Activated CD8-positive, alpha-beta T cell treated with anti-CD3 and anti-CD28 coated beads, Interleukin-2, amount 10 ng/mL, durations not matched to agents 7 days and 5 days (primary cell): ENCODE data around the gene PLEKHN1. TPM values are rescaled to one million over a fixed set of nuclear protein-coding genes. Genes with fewer than 3 reads are reported as not detected.

Experiments used
- ATAC-seq: fragments of 150-1000 bp; cut with Tn5 transposase; one replicate; pipeline ENCODE4 v1.10.0; 2021; ENCODE audit warnings: moderate library complexity
- CTCF ChIA-PET: fragments of 350-600 bp; sonication (Branson Sonifier 250); formaldehyde crosslinking; loops from one replicate; lab custom pipeline; 2021; ENCODE audit warnings: antibody characterized with exemption; lab: Charles Lee
- POLR2A ChIA-PET: fragments of 350-600 bp; sonication (Branson Sonifier 250); formaldehyde crosslinking; loops from one replicate; lab custom pipeline; 2021; ENCODE audit warnings: antibody characterized with exemption; lab: Charles Lee
- DNase-seq: peaks from one replicate; pipeline ENCODE4 v3.0.0-alpha.2; 2020
- H3K27ac Mint-ChIP-seq: one replicate; pipeline ENCODE4 v1.8.0; 2021; ENCODE audit warnings: mild to moderate bottlenecking, mixed read lengths
- H3K27me3 Mint-ChIP-seq: one replicate; pipeline ENCODE4 v1.8.0; 2021; ENCODE audit warnings: low read depth, mixed read lengths
- H3K36me3 Mint-ChIP-seq: one replicate; pipeline ENCODE4 v1.8.0; 2021; ENCODE audit warnings: low read depth, mixed read lengths
- H3K4me1 Mint-ChIP-seq: one replicate; pipeline ENCODE4 v1.8.0; 2021; ENCODE audit warnings: low read depth, mixed read lengths
- H3K4me3 Mint-ChIP-seq: one replicate; pipeline ENCODE4 v1.8.0; 2021; ENCODE audit warnings: mild to moderate bottlenecking, mixed read lengths
- H3K9me3 Mint-ChIP-seq: one replicate; pipeline ENCODE4 v1.8.0; 2022; ENCODE audit warnings: mixed read lengths; ENCODE audit not compliant: insufficient read depth
- total RNA-seq, 2 experiments: library from RNA; stranded (reverse); gene quantifications; one replicate each; pipeline ENCODE4 v1.2.3, GENCODE V29; 2021

PLEKHN1 gene
- total RNA-seq, 2 experiments from 2014 or later, result 1.7 to 2.2 TPM

DNA sequence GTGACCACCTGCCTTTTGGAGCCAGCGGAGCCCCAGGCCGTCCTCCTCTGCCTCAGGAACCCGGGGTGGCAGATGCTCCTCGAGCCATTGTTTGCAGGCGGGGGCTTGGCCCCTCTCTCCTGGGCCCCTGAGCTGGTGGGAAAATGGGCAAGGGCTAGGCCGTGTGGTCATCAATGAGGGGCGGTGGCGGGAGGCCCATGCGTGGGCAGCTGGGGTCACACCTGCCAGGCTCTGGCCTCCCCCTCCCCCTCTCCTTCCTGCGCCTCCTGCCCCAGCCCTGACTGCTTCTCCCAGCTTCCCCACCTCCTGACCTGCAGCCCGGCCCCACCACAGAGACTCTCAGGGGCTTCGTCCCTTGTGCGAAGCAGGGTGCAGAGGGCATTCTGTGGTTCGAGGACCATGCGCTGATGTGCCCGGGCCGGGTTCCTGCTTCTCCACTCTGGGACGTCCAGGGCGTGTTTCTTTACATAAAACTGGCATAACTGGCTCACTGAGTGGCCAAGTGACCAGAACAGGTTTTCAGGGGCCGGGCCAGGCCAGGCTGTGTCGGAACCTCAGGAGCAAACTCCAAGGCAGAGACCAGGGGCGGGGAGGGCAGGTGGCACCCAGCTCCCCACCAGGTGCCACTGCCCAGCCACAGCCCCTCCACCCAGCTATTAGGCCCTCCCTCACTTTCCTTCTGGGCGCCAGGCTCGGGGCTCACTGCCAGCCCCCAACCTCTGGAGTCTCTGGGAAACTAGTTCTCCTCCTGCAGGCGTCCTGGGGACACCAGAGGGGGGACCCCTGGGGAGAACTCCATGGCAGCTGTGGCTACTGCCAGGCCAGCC, 33.3 kb upstream of the PLEKHN1 start:
- ChIA-PET CTCF (no interaction called here), POLR2A (no interaction called here)
- peaks cover 18% of the 10 kb centered on the region for H3K27me3 Mint-ChIP-seq
- H3K9me3 Mint-ChIP-seq, result no peaks in the 10 kb centered on the region
- DNase-seq (no peak), ATAC-seq (no peak)
- H3K4me1 Mint-ChIP-seq, result peaks cover 5% of the 10 kb centered on the region
- H3K27ac Mint-ChIP-seq, result no peak overlapping the region
- H3K4me3 Mint-ChIP-seq, result no peak overlapping the region
- H3K36me3 Mint-ChIP-seq, result no peaks in the 10 kb centered on the region

DNA sequence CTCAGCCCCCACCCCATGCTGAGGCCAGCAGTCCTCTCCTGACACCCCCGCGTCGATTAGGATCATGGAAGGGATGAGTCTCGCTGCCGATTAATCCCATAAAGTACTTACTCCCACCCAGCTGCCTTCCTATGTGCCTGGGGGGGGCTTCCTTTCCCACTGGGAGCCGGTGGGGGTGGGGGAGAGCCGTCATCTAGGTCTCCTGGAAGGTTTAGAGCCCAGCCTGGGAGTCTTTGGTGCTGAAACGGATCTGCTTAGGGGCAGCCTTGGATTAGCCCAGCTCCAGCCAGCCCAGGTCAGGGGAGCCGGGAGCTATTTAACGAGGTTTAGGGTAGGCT, 32.7 kb upstream of the PLEKHN1 start:
- H3K9me3 Mint-ChIP-seq, result no peaks in the 10 kb centered on the region
- no peak overlapping the region for H3K27ac Mint-ChIP-seq

DNA sequence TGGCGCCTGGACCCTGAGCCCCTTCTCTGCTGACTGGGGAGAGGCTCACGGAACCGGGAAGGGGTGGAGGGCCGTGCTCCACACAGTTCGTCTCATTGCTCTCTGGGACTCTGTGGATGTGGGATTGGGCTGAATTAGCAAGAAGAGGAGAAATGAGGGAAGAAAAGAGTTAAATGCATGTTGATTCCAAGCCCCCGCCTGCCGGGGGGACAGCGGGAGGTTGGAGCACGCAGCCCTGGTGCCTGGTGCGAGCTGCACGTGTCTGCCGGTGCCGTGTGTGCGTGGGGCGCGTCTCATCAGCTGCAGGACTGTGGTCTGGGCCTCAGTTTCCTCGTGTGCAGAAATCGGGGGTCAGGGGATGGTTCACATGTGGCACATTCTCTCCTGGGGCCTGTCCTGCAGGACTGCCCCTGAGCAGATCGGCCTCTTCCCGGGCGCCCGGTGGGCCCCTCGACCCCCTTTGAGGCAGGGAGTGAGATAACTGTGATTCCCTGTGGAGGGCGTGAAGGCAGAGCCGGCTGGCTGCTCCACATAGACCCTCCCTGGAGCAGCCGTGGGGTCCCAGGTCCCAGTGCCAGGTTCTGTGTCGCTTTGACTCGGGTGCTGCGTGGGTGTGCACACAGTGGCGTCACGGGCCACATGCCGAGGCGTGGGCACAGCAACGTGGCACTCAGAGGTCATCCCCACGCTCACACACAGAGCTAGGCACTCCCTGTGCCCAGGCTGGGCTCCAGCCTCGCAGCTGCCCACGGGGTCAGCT, 31.1 kb upstream of the PLEKHN1 start:
- no peak for DNase-seq
- Mint-ChIP-seq H3K4me3 (no peak overlapping the region), H3K27me3 (peaks cover 25% of the 10 kb centered on the region), H3K4me1 (peaks cover 5% of the 10 kb centered on the region), H3K9me3 (no peaks in the 10 kb centered on the region), H3K27ac (no peak overlapping the region), H3K36me3 (no peaks in the 10 kb centered on the region)
- CTCF ChIA-PET, result no interaction called here
- no peak for ATAC-seq
- POLR2A ChIA-PET, result no interaction called here

More for the DNA sequence above, 32.7 kb upstream of the PLEKHN1 start:
- Mint-ChIP-seq H3K27me3 (peaks cover 23% of the 10 kb centered on the region), H3K4me1 (peaks cover 5% of the 10 kb centered on the region), H3K4me3 (no peak overlapping the region), H3K36me3 (no peaks in the 10 kb centered on the region)
- ChIA-PET POLR2A (no interaction called here), CTCF (no interaction called here)
- ATAC-seq (no peak), DNase-seq (no peak)

DNA sequence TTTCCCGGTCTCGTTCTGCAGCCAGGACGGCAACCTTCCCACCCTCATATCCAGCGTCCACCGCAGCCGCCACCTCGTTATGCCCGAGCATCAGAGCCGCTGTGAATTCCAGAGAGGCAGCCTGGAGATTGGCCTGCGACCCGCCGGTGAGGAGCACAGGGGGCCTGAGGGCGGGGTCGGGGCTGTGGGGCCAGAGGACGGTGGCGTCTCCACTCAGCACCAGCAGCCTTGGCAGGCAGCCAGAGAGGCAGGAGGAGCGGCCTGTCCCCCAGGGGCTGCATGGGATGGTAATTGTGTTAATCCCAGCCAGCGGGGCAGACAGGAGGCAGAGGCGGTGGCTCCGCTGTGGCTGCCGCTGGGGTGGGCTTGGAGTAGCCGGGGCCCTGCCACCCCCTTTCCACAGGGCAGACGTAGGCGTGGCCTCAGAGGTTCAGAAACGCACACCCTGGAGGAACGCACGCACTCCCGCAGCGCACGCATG, 30.5 kb upstream of the PLEKHN1 start:
- ATAC-seq (no peak), DNase-seq (no peak)
- ChIA-PET CTCF (no interaction called here), POLR2A (no interaction called here)
- Mint-ChIP-seq H3K4me1 (peaks cover 8% of the 10 kb centered on the region), H3K36me3 (no peaks in the 10 kb centered on the region), H3K27me3 (peaks cover 28% of the 10 kb centered on the region), H3K27ac (no peak overlapping the region), H3K4me3 (no peak overlapping the region), H3K9me3 (no peaks in the 10 kb centered on the region)

DNA sequence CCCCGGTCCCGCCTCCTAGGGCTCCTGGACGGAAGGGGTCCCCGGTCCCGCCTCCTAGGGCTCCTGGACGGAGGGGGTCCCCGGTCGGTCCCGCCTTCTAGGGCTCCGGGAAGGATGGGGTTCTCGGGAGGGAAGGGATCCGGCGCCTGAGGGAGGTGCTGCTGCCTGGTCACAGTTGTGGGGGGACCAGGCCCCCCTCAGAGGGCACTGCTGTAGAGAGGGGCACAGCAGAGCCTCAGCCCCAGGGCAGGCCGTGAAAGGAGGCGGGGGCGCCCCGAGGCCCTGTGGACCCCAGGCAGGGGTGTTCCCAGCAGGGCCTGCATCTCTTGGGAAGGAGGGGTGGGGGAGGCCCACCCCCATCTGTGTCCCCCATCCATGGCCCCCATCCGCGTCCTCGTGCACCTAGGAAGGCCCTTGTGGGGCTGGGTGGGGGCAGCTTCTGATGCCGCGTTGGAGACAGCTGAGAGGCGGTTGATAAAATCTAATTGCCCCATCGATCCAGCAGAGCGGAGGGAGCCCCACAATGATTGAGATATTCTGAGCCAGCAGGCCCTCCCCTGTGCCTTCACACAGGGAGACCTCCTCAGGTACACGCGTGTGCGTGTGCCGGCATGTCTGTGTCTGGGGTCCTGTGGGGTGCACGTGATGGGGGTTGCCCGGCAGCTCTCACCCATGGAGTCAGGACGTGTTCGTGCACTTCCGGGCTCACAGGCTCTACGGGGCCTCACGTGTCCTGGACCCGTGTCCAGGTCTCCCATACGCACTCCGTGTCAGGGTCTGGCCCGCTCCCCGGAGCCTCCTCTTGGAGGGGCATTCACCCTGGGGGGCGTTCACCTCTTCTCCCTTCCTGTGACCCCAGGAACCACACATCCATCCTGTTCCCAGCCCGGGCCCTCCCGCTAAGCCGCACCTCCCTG, 29.7 kb upstream of the PLEKHN1 start:
- DNase-seq, result no peak
- no peak overlapping the region for H3K4me3 Mint-ChIP-seq
- H3K9me3 Mint-ChIP-seq, result no peaks in the 10 kb centered on the region
- ChIA-PET CTCF (no interaction called here), POLR2A (no interaction called here)
- peaks cover 31% of the 10 kb centered on the region for H3K27me3 Mint-ChIP-seq
- H3K27ac Mint-ChIP-seq, result no peak overlapping the region
- ATAC-seq, result no peak
- peaks cover 2% of the 10 kb centered on the region for H3K36me3 Mint-ChIP-seq
- peaks cover 10% of the 10 kb centered on the region for H3K4me1 Mint-ChIP-seq

DNA sequence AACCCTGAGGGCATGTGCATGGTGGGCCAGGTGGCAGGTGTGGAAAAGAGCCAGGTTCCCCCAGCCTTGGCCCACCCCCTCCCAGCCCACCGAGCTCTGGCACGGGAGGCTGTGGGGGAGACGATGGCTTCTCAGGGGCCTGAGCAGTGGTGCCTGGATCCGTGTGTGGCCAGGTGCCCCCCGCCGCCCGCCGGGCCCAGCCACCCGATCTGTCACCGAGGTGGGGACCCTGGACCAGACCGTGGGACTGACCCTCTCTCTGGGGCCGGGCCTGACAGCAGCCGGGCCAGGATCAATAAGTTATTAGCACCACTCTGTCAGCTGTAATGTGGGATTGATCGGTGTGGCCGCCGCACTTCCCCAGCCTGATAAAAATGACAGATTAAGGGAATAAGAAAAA, 28.8 kb upstream of the PLEKHN1 start:
- Mint-ChIP-seq H3K4me3 (no peak overlapping the region), H3K36me3 (peaks cover 2% of the 10 kb centered on the region), H3K27ac (no peak overlapping the region), H3K27me3 (peaks cover 31% of the 10 kb centered on the region), H3K9me3 (no peaks in the 10 kb centered on the region), H3K4me1 (peaks cover 8% of the 10 kb centered on the region)
- POLR2A ChIA-PET, result no interaction called here
- no peak for DNase-seq
- ATAC-seq, result no peak
- CTCF ChIA-PET, result interaction anchor here (1.0 kb wide), 1 partner anchor 32 kb away, joined by 7 read pairs; no protein-coding TSS in a partner anchor

DNA sequence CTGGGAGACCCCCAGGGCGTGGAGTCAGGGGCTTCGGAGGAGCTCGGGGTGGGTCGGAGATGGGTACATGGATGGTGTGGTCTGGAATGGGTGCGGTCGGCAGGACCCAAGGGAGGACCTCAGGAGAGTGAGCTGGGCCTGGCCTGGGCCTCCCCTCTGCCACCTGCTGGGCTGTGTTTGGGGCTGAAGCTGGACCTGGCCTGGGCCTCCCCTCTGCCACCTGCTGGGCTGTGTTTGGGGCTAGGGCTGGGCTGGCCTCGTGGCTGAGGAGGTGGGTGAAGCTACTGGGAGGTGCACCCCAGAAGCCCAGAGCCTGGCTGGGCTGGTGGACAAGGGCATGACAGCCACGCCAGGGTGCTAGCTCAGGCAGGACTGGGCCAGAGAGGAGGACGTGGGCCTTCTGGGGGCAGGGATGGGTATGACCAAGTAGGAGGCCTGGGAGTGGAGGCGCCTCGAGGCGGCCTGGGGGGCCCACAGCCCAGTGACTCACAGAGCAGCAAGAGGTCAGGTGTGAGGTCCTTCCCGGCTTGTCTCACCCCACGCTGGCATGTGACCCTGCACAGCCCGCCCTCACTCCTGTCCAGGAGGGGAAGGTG, 28.1 kb upstream of the PLEKHN1 start:
- no peak overlapping the region for H3K27ac Mint-ChIP-seq
- DNase-seq (no peak), ATAC-seq (no peak)
- CTCF ChIA-PET, result interaction anchor here (1.0 kb wide), 1 partner anchor 33 kb away, joined by 7 read pairs; no protein-coding TSS in a partner anchor
- H3K4me3 Mint-ChIP-seq, result no peak overlapping the region
- peaks cover 2% of the 10 kb centered on the region for H3K36me3 Mint-ChIP-seq
- peaks cover 34% of the 10 kb centered on the region for H3K27me3 Mint-ChIP-seq
- no peaks in the 10 kb centered on the region for H3K9me3 Mint-ChIP-seq
- POLR2A ChIA-PET, result no interaction called here
- peaks cover 8% of the 10 kb centered on the region for H3K4me1 Mint-ChIP-seq

DNA sequence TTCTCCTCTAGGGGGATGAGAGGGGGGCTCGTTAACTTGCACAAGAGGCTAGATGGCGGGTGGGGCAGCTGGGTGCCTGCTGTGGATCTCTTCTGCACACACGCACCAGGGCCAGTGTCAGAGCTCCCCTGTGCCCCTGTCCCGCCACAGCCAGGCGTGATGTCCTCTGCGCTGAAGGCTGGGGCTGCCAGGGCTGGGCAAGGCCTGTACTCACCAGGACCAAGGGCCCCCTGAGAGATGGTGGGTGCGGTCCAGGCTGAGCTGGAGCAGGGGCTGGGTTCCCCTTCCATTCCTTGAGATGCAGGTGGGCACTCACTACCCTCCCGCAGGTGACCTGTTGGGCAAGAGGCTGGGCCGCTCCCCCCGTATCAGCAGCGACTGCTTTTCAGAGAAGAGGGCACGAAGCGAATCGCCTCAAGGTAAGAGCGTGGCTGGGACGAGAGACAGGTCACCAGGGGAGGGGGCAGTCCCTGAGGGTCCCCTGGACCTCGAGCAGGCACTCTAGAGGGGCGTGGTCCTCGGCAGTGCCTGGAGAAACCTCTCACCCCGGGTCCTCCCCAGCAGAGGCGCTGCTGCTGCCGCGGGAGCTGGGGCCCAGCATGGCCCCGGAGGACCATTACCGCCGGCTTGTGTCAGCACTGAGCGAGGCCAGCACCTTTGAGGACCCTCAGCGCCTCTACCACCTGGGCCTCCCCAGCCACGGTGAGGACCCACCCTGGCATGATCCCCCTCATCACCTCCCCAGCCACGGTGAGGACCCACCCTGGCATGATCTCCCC, 27.4 kb upstream of the PLEKHN1 start:
- Mint-ChIP-seq H3K36me3 (peaks cover 2% of the 10 kb centered on the region), H3K27me3 (peaks cover 34% of the 10 kb centered on the region), H3K27ac (no peak overlapping the region), H3K4me1 (peaks cover 8% of the 10 kb centered on the region), H3K9me3 (no peaks in the 10 kb centered on the region), H3K4me3 (no peak overlapping the region)
- DNase-seq, result no peak
- CTCF ChIA-PET, result interaction anchor here (1.0 kb wide), 1 partner anchor 33 kb away, joined by 7 read pairs; no protein-coding TSS in a partner anchor
- POLR2A ChIA-PET, result no interaction called here
- ATAC-seq, result no peak

DNA sequence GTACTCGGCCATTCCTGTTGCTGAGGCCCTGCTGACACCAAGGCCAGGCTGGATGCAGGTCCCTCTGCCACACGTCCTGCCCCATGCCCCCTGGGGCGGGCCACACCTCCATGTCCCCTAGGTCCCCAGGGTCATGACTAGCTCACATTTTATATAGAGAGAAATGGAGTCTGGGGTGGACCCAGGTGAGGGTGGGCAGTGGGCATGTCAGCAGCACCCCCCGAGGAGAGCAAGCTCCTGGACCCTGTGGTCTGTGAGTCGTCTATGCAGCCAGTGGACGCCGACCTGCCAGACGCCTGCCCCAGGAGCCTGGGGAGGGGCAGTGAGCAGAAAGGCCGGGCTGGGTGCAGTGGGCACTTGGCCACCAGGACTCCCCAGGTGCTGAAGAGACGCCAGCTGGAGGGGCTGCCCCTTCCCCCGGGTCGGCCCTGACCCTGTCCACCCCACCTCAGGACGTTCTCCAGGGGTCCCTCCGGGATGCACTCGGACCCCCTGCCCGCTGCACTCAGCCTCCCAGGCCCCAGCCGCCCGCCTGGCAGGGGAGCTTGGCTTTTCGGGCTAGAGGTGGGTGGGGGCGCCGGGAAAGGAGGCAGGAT, 26.7 kb upstream of the PLEKHN1 start:
- ChIA-PET CTCF (no interaction called here), POLR2A (no interaction called here)
- Mint-ChIP-seq H3K27me3 (peaks cover 34% of the 10 kb centered on the region), H3K4me1 (peaks cover 8% of the 10 kb centered on the region), H3K36me3 (peaks cover 4% of the 10 kb centered on the region), H3K4me3 (no peak overlapping the region), H3K9me3 (no peaks in the 10 kb centered on the region), H3K27ac (no peak overlapping the region)
- no peak for ATAC-seq
- no peak for DNase-seq

DNA sequence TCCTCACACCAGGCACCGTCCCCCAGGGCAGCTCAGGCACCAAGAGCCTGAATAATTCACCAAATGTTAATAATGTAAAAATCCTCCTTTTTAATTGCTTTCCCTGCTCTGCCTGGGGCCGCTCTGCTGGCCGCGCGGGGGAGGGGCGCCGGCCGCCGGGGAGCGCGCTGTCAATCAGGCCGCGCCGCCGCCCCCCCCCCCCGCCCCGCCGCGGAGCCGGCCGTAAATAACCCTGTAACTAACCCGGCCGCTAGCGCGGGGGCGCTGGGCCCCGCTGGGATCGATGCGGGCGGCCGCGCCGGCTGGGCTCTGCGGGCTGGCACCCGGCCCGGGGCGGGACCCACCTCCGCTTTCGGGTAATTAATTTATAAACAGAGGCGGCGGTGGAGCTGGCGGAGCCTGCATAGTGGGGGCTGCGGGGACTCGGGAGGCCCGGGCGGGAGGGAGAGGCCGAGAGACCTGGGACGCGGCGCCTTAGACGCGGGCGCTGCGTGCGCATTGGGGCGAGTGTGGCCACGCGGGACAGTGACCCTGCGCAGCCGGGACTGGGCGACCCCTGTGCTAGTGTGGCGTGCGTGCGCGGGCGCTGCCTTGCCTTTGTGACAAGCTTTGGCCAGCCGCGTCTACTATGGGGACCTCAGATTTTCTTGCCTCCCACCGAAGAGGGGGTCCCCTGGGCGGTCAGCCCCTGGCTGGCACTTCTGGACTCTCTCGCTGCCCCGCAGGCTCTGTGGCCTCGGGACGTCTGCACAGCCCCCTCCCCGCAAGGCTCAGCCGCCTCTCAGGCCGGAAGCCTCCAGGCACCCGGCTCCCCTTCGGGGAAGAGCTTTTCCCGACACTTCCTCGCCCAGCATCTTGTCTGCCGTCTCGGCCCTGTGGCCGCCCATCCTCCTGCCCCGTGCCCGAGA, 25.9 kb upstream of the PLEKHN1 start:
- H3K4me1 Mint-ChIP-seq, result peaks cover 8% of the 10 kb centered on the region
- no peak for DNase-seq
- H3K36me3 Mint-ChIP-seq, result peaks cover 8% of the 10 kb centered on the region
- H3K4me3 Mint-ChIP-seq, result no peak overlapping the region
- peak; percentile 24 for ATAC-seq
- ChIA-PET CTCF (no interaction called here), POLR2A (interaction anchor here (1.6 kb wide), 1 partner anchor 19 kb away, joined by 4 read pairs; the partner anchor contains the start of gene NOC2L)
- no peak overlapping the region for H3K27ac Mint-ChIP-seq
- peaks cover 30% of the 10 kb centered on the region for H3K27me3 Mint-ChIP-seq
- no peaks in the 10 kb centered on the region for H3K9me3 Mint-ChIP-seq
